H9 (cell line): ENCODE results near the gene GPATCH2. TPM values are rescaled to one million over a fixed set of nuclear protein-coding genes. Genes with fewer than 3 reads are reported as not detected.

Source experiments
- DNase-seq: peaks from one replicate; pipeline ENCODE4 v3.0.0-alpha.2; 2017
- H2AFZ ChIP-seq: one replicate; pipeline ENCODE4 v1.6.1; 2013; ENCODE audit warnings: mild to moderate bottlenecking, low read length, control low read depth, moderate library complexity
- H2AK5ac ChIP-seq: 2 replicates; pipeline ENCODE4 v1.6.1; 2013; ENCODE audit warnings: low read length, control low read depth, mixed read lengths; ENCODE audit not compliant: insufficient read length
- H2BK120ac ChIP-seq: one replicate; pipeline ENCODE4 v1.6.1; 2013; ENCODE audit warnings: low read depth, mild to moderate bottlenecking, low read length, control low read depth, inconsistent platforms; ENCODE audit not compliant: poor library complexity, severe bottlenecking
- H2BK12ac ChIP-seq: 2 replicates; pipeline ENCODE4 v1.6.1; 2013; ENCODE audit warnings: low read length, control low read depth, mixed read lengths, low read depth; ENCODE audit not compliant: insufficient read length
- H2BK15ac ChIP-seq: 2 replicates; pipeline ENCODE4 v1.6.1; 2013; ENCODE audit warnings: low read depth, low read length, control low read depth
- H2BK20ac ChIP-seq: one replicate; pipeline ENCODE4 v1.6.1; 2013; ENCODE audit warnings: low read depth, mild to moderate bottlenecking, low read length, control low read depth, inconsistent platforms; ENCODE audit not compliant: poor library complexity, severe bottlenecking
- H2BK5ac ChIP-seq: 2 replicates; pipeline ENCODE4 v1.6.1; 2013; ENCODE audit warnings: low read length, control low read depth, mixed read lengths; ENCODE audit not compliant: insufficient read length
- H3K14ac ChIP-seq: 2 replicates; pipeline ENCODE4 v1.6.1; 2013; ENCODE audit warnings: low read length, control low read depth; ENCODE audit not compliant: insufficient read depth
- H3K18ac ChIP-seq: 2 replicates; pipeline ENCODE4 v1.6.1; 2013; ENCODE audit warnings: low read depth, mild to moderate bottlenecking, mixed read lengths, low read length, control low read depth; ENCODE audit not compliant: insufficient read length
- H3K23ac ChIP-seq: 2 replicates; pipeline ENCODE4 v1.6.1; 2013; ENCODE audit warnings: low read length, control low read depth, mixed read lengths, low read depth; ENCODE audit not compliant: insufficient read length
- H3K23me2 ChIP-seq: 2 replicates; pipeline ENCODE4 v1.6.1; 2013; ENCODE audit warnings: low read depth, mild to moderate bottlenecking, mixed read lengths, low read length, control low read depth; ENCODE audit not compliant: insufficient read length, poor library complexity, severe bottlenecking
- H3K27ac ChIP-seq: 2 replicates; pipeline ENCODE4 v1.5.1; 2013; ENCODE audit warnings: low read length, control low read depth, mixed read lengths, low read depth; ENCODE audit not compliant: insufficient read length
- H3K27me3 ChIP-seq: 2 replicates; pipeline ENCODE4 v1.6.1; 2013; ENCODE audit warnings: low read length, control low read depth, inconsistent platforms; ENCODE audit not compliant: insufficient read depth
- H3K4ac ChIP-seq: 2 replicates; pipeline ENCODE4 v1.6.1; 2013; ENCODE audit warnings: low read depth, mild to moderate bottlenecking, control low read depth, inconsistent platforms, low read length, moderate library complexity
- H3K4me1 ChIP-seq: 2 replicates; pipeline ENCODE4 v1.6.1; 2013; ENCODE audit warnings: low read length, control low read depth, inconsistent platforms; ENCODE audit not compliant: insufficient read depth
- H3K4me2 ChIP-seq: 2 replicates; pipeline ENCODE4 v1.6.1; 2013; ENCODE audit warnings: low read length, control low read depth, mixed read lengths; ENCODE audit not compliant: insufficient read length, insufficient read depth
- H3K56ac ChIP-seq: 2 replicates; pipeline ENCODE4 v1.6.1; 2013; ENCODE audit warnings: low read depth, mild to moderate bottlenecking, mixed read lengths, low read length, control low read depth; ENCODE audit not compliant: insufficient read length
- H3K79me1 ChIP-seq: 2 replicates; pipeline ENCODE4 v1.6.1; 2013; ENCODE audit warnings: low read depth, mild to moderate bottlenecking, moderate library complexity, low read length, control low read depth, inconsistent platforms; ENCODE audit not compliant: insufficient read depth, poor library complexity, severe bottlenecking
- H3K79me2 ChIP-seq: 2 replicates; pipeline ENCODE4 v1.6.1; 2013; ENCODE audit warnings: low read length, control low read depth, inconsistent platforms; ENCODE audit not compliant: insufficient read depth
- H3K9ac ChIP-seq: 2 replicates; pipeline ENCODE4 v1.6.1; 2013; ENCODE audit warnings: low read length, control low read depth, mixed read lengths; ENCODE audit not compliant: insufficient read length; ENCODE audit errors: extremely low read depth
- H3K9me3 ChIP-seq: one replicate; pipeline ENCODE4 v1.6.1; 2013; ENCODE audit warnings: low read depth, low read length, inconsistent platforms; ENCODE audit not compliant: control insufficient read depth
- H3T11ph ChIP-seq: one replicate; pipeline ENCODE4 v1.6.1; 2013; ENCODE audit warnings: mild to moderate bottlenecking, low read length, control low read depth, inconsistent platforms
- H4K20me1 ChIP-seq: one replicate; pipeline ENCODE4 v1.6.1; 2013; ENCODE audit not compliant: control insufficient read depth, insufficient read length, insufficient read depth
- H4K5ac ChIP-seq: 2 replicates; pipeline ENCODE4 v1.6.1; 2013; ENCODE audit warnings: low read depth, mild to moderate bottlenecking, mixed read lengths, low read length, control low read depth; ENCODE audit not compliant: insufficient read length
- H4K8ac ChIP-seq: replicated peaks from 2 replicates; pipeline ENCODE4 v1.6.1; 2013; ENCODE audit warnings: low read length, control low read depth, mixed read lengths, low read depth; ENCODE audit not compliant: insufficient read length
- H4K91ac ChIP-seq: 2 replicates; pipeline ENCODE4 v1.6.1; 2013; ENCODE audit warnings: low read depth, mild to moderate bottlenecking, moderate library complexity, mixed read lengths, low read length, control low read depth; ENCODE audit not compliant: insufficient read length
- H3K27ac Mint-ChIP-seq, 3 experiments: 2 replicates in 2 of 3; 3 replicates in 1 of 3; pipeline ENCODE4 v1.8.0; 2020 to 2021; ENCODE audit warnings: mixed read lengths in 3 of 3, mild to moderate bottlenecking in 1 of 3, moderate library complexity in 1 of 3
- H3K27me3 Mint-ChIP-seq: 2 replicates; pipeline ENCODE4 v1.8.0; 2021; ENCODE audit warnings: low read depth, mild to moderate bottlenecking, moderate library complexity, mixed read lengths
- H3K36me3 Mint-ChIP-seq, 3 experiments: 2 replicates in 2 of 3; 3 replicates in 1 of 3; pipeline ENCODE4 v1.8.0; 2020 to 2021; ENCODE audit warnings: low read depth in 3 of 3, mixed read lengths in 3 of 3; ENCODE audit not compliant: insufficient read depth in 1 of 3
- H3K4me1 Mint-ChIP-seq, 2 experiments: 2 replicates each; pipeline ENCODE4 v1.8.0; 2020; ENCODE audit warnings: mixed read lengths in 2 of 2
- H3K4me3 Mint-ChIP-seq, 2 experiments: 2 replicates in 1 of 2; 3 replicates in 1 of 2; pipeline ENCODE4 v1.8.0; 2020 to 2021; ENCODE audit warnings: mild to moderate bottlenecking in 2 of 2, mixed read lengths in 2 of 2, moderate library complexity in 1 of 2
- H3K9me3 Mint-ChIP-seq, 2 experiments: 2 replicates in 1 of 2; 3 replicates in 1 of 2; pipeline ENCODE4 v1.8.0; 2020; ENCODE audit warnings: mild to moderate bottlenecking in 2 of 2, mixed read lengths in 2 of 2, moderate library complexity in 1 of 2
- WGBS: extraction: QIAGEN DNeasy Blood & Tissue Kit; methylation state at CpG from one replicate; pipeline ENCODE4 v1.1.7; 2013; ENCODE audit warnings: missing lambda C conversion rate, low lambda C conversion rate, mixed read lengths; ENCODE audit not compliant: insufficient read length; ENCODE audit errors: extremely low coverage; 5-methylcytosine and 5-hydroxymethylcytosine counted together
- total RNA-seq: library from RNA; stranded (reverse); gene quantifications from 2 replicates; pipeline ENCODE4 v1.2.1, GENCODE V29; 2021
- TF ChIP-seq, protein P1 (sequence below): fragments of 200-600 bp; sonication (generic); conservative IDR thresholded peaks from 3 replicates; pipeline ENCODE4 v1.8.0; 2021; ENCODE audit warnings: antibody characterized with exemption, mild to moderate bottlenecking

GPATCH2 gene
- total RNA-seq, 1 experiment from 2014 or later, result 14.3 TPM

DNA sequence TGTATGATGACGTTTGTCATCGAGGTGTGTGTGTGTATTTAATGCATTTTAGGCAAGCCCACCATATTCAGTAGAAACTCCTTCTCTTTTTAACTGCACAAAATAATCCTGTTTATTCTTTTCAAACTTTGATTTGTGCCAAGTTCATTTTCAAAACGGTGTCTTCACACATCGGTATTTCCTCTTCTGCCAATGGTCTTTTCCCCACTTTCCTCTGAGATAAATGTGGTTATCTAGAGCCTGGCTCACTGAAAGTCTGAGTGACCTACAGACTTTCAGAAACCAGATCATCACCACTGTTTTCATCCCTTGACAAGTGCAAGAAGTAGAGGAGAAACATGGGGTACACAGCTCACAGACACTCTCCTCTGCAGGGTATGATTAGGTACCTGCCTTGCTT lies 69.4 kb downstream of the GPATCH2 start:
- TF ChIP-seq, protein P1, sequence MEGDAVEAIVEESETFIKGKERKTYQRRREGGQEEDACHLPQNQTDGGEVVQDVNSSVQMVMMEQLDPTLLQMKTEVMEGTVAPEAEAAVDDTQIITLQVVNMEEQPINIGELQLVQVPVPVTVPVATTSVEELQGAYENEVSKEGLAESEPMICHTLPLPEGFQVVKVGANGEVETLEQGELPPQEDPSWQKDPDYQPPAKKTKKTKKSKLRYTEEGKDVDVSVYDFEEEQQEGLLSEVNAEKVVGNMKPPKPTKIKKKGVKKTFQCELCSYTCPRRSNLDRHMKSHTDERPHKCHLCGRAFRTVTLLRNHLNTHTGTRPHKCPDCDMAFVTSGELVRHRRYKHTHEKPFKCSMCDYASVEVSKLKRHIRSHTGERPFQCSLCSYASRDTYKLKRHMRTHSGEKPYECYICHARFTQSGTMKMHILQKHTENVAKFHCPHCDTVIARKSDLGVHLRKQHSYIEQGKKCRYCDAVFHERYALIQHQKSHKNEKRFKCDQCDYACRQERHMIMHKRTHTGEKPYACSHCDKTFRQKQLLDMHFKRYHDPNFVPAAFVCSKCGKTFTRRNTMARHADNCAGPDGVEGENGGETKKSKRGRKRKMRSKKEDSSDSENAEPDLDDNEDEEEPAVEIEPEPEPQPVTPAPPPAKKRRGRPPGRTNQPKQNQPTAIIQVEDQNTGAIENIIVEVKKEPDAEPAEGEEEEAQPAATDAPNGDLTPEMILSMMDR, result no peak
- Mint-ChIP-seq H3K4me3 (no peak overlapping the region), H3K4me1 (peaks cover 3 to 4% of the 10 kb centered on the region in 2 experiments), H3K27me3 (no peaks in the 10 kb centered on the region), H3K27ac (no peak overlapping the region), H3K9me3 (no peaks in the 10 kb centered on the region), H3K36me3 (no peaks in the 10 kb centered on the region)
- no peak overlapping the region for H3K9ac ChIP-seq
- no peak overlapping the region for H3T11ph ChIP-seq
- no peaks in the 10 kb centered on the region for H3K23me2 ChIP-seq
- no peak overlapping the region for H2BK120ac ChIP-seq
- H3K27me3 ChIP-seq, result no peaks in the 10 kb centered on the region
- H3K79me2 ChIP-seq, result no peaks in the 10 kb centered on the region
- H3K56ac ChIP-seq, result no peak overlapping the region
- whole genome bisulfite sequencing, result no CpG with 5 or more reads among the region's 4 CpGs
- no peaks in the 10 kb centered on the region for H3K79me1 ChIP-seq
- H3K4me2 ChIP-seq, result no peak overlapping the region
- H3K23ac ChIP-seq, result no peak overlapping the region
- no peak overlapping the region for H2AK5ac ChIP-seq
- no peaks in the 10 kb centered on the region for H3K9me3 ChIP-seq
- H2AFZ ChIP-seq, result no peak overlapping the region
- no peak overlapping the region for H2BK12ac ChIP-seq
- H4K20me1 ChIP-seq, result no peaks in the 10 kb centered on the region
- no peak for DNase-seq
- H2BK5ac ChIP-seq, result no peak overlapping the region
- H4K5ac ChIP-seq, result no peak overlapping the region
- no peak overlapping the region for H3K27ac ChIP-seq
- no peak overlapping the region for H3K4ac ChIP-seq
- no peaks in the 10 kb centered on the region for H3K4me1 ChIP-seq
- no peak overlapping the region for H4K91ac ChIP-seq
- no peak overlapping the region for H3K18ac ChIP-seq
- no peak overlapping the region for H4K8ac ChIP-seq
- no peak overlapping the region for H2BK20ac ChIP-seq
- no peak overlapping the region for H2BK15ac ChIP-seq
- no peak overlapping the region for H3K14ac ChIP-seq
